Nucleus accumbens (tissue), 56 donors: Measurements from ENCODE around the gene PI4K2B.
A peak's percentile ranks its signal among the peaks of the same experiment; 100 is the strongest.
"Not testable (repeated sequence)": the region's sequence is repeated elsewhere in the genome, so short reads cannot be mapped to it uniquely, and the experiment has no call there.

Experiments
- DNase-seq, 56 donors: peaks; one replicate each; lab custom pipeline; 2025; lab: John Stamatoyannopoulos, UW

The PI4K2B gene

GRCh38 chr4:25302626-25303025, 68.8 kb downstream of the PI4K2B start:
- no peak for DNase-seq

GRCh38 chr4:25303578-25303977, 69.7 kb downstream of the PI4K2B start:
- DNase-seq, result no peak

- DNase-seq, result no peak
Measured at GRCh38 chr4:25306518-25307057, 72.8 kb downstream of the PI4K2B start.

DNA sequence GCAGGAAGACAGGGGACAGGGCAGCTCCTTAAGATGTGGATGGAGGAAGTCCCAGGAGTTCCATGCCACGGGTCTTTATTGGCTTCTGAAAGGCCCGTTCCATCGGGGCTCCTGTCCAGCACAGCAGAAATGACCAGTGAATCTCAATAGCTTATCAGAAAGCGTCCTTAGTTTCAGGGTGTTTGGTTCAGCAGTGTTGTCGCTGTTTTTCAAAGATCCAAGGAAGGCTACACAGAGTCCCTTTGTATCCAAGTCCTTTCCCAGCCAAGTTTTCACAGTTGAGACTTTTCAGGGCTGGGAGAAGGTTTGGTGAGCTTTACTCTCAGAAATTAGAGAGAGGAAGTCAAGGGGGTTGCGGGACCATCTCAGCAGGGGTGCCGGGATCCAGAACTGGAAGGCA, 73.8 kb downstream of the PI4K2B start:
- peak in 28 of 56 donors; percentile 4 to 48 (median 21) for DNase-seq

DNA sequence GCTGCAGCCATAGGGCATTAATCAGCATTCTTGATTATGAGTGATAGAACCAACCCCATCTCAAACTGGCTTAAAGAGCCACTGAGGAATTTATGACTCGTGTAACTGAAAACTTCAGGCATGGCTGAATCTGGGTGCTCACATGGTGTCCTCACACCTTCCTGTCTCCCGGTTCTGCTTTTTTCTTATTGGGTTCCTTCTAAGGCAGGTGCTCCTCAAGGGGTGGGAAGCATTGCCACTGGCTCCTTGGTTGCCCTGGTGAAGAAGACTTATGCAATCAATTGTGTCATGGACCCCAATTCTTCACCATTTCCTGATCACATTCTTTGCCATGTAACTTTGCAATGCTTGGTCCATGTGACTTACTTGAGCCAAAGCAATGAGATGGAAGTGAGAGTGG, 74.5 kb downstream of the PI4K2B start:
- DNase-seq, result no peak

DNA sequence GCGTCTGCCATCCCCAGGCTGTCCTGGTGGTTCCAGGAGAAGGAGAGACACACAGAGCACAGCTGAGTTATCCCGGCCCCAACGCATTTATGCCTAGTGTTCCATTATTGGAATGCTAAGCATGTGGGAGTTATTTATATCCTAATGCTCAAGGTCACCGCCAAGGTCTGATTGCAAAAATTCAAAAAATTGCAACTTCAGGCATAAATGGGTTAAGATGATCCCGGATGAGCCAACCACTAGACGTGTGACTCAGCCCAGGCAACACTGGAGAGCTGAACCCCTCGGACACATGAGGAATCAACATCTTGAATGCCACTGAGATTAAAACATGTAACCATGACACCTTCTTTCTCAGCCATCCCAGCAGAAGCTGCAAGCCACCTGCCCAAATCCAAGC, 74.9 kb downstream of the PI4K2B start:
- no peak for DNase-seq

- no peak for DNase-seq
Measured at GRCh38 chr4:25310066-25310802, 76.4 kb downstream of the PI4K2B start.

- no peak for DNase-seq
Measured at GRCh38 chr4:25310803-25311166, 77.0 kb downstream of the PI4K2B start.

- DNase-seq, result peak; percentile 15 to 94 (median 86)
Measured at GRCh38 chr4:25312496-25313200, 78.8 kb downstream of the PI4K2B start, which contains the start of gene ZCCHC4. Gene ZCCHC4, plus strand, starts transcription at chr4:25312774. Its CDS starts 36 bp downstream, at chr4:25312810.

DNA sequence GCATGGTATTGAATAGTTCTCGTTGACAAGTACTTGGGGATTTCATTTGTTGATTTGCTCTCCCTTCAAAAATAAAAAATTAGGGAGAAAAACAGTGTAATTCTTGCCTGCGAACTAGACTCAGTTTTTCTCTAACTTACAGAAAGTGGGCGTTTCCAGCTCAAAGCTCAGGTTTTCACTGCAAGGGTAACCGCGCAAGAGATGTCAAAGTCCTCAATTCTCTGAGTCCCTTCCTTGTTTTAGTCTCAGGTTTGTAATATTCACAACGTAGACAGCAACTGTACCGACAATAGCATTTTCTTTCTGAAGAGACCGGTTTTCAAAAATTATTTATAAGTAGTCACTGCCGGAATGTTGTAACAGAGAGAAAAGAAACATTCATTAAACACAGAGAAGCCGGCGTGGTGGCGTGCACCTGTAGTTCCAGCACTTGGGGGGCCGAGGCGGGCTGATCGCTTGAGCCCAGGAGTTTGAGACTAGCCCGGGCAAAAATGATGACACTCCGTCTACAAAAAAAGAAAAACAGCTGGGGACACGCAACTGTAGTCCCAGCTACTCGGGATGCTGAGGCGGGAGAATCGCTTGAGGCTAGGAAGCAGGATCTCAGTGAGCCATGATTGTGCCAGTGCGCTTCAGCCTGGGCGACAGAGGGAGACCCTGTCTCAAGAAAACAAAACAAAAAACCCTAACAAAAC, 79.5 kb downstream of the PI4K2B start:
- no peak for DNase-seq

- no peak for DNase-seq
Measured at GRCh38 chr4:25320336-25320735, 86.5 kb downstream of the PI4K2B start.

- DNase-seq, result no peak
Measured at GRCh38 chr4:25320773-25321172, 86.9 kb downstream of the PI4K2B start.

DNA sequence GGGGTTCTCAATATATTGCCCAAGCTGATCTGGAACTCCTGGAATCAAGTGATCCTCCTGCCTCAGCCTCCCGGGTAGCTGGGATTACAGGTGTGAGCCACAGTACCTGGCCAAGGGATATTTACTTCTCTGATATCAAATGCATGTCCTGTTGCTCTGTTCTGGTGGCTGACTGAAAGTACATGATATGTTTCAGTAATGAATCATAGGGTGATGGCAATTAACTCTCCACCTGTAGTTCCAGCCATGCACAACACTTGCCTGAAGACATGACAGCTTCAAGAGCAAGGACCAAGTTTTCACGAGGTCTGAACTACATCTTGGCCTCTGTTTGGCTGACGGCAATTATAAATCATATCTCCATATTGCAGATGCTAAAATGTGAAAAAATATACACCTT, 87.9 kb downstream of the PI4K2B start:
- DNase-seq, result no peak

DNA sequence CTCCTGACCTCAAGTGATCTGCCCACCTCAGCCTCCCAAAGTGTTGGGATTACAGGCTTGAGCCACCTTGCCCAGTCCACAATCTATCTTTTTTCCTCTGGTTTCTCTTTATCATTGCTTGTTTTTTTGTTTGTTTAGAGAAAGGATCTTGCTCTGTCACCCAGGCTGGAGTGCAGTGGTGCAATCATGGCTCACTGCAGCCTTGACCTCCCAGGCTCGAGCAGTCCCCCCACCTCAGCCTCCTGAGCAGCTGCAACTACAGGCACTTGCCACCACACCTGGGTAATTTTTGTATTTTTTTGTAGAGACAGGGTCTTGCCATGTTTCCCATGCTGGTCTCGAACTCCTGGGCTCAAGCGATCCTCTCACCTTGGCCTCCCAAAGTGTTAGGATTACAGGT, 94.6 kb downstream of the PI4K2B start:
- not testable (repeated sequence) for DNase-seq
